NCI-H2196 (cell line): ENCODE measurements around the gene DHRSX.
"Not testable (repeated sequence)": the region's sequence is repeated elsewhere in the genome, so short reads cannot be mapped to it uniquely, and the experiment has no call there.

ENCODE experiments used
- DNase-seq: peaks from one replicate; lab custom pipeline; 2025; ENCODE audit not compliant: unreplicated experiment; lab: John Stamatoyannopoulos, UW

DHRSX gene

DNA sequence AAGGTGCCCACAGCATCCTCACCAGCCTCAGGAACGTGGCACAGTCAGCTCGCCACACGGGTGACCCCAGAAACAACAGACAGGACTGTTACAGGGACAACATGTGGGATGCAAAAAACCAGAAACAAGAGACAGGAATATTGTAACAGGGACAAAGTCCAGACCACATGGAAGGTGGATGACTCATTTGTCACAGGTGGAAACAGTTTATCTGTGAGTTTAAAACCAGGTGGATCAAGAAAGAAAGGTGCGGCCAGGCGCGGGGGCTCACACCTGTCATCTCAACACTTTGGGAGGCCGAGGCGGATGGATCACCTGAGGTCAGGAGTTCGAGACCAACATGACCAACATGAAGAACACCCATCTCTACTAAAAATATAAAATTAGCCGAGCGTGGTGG, 23.5 kb downstream of the DHRSX start:
- not testable (repeated sequence) for DNase-seq

DNA sequence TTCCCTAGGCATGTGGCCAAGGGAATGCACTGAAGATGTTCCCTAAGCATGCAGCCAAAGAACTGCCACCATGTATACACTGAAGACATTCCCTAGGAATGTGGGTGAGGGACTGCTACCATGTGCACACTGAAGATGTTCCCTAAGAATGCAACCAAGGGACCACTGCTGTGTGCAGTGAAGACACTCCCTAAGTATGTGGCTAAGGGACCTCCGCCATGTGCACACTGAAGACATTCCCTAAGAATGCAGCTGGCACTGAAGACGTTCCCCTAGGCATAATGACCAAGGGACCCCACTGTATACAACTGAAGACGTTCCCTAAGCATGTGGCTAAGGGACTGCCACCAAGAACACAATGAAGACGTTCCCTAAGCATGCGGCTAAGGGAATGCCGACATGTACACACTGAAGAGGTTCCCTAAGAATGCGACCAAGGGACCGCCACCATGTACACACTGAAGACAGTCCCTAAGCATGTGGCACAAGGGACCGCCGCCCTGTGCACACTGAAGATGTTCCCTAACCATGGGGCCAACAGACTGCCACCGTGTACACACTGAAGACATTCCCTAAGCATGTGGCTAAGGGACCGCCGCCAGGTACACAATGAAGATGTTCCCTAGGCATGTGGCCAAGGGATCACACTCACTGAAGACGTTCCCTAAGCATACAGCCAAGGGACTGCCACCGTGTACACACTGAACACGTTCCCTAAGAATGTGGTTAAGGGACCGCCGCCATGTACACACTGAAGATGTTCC, 25.6 kb downstream of the DHRSX start:
- DNase-seq = no peak

DNA sequence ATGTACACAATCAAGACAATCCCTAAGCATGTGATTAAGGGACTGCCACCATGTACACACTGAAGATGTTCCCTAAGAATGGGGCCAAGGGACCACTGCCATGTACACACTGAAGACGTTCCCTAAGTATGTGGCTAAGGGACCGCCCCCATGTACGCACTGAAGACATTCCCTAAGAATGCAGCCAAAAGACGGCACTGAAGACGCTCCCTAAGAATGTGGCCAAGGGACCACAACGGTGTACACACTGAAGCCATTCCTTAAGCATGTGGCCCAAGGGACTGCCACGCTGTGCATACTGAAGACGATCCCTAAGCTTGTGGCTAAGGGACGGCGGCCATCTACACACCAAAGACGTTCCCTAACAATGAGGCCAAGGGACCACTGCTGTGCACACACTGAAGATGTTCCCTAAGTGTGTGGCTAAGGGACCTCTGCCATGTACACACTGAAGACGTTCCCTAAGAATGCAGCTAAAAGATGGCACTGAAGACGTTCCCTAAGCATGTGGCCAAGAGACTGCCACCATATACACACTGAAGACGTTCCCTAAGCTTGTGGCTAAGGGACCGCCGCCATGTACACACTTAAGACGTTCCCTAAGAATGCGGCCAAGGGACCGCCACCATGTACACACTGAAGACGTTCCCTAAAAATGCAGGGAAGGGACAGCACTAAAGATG, 26.4 kb downstream of the DHRSX start:
- no peak for DNase-seq

DNA sequence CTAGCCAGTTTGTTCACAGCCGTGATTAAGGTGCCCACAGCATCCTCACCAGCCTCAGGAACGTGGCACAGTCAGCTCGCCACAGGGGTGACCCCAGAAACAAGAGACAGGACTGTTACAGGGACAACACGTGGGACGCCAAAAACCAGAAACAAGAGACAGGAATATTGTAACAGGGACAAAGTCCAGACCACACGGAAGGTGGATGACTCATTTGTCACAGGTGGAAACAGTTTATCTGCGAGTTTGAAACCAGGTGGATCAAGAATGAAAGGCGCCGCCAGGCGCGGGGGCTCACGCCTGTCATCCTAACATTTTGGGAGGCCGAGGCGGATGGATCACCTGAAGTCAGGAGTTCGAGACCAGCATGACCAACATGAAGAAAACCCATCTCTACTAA, 27.7 kb downstream of the DHRSX start:
- not testable (repeated sequence) for DNase-seq

DNA sequence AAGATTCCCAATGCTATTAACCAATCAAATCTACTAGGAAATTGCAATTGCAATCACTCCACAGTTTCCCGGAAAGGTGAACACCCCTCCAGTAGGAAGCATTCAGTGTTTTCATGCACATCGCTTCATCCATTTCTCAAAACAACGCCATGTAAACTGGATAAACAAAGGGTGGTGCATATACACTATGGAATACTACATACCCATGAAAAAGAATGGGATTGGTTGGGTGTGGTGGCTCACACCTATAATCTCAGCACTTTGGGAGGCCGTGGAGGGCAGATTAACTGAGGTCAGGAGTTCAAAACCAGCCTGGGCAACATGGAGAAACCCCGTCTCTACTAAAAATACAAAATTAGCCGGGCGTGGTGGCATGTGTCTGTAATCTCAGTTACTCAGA, 29.1 kb downstream of the DHRSX start:
- DNase-seq = no peak

DNA sequence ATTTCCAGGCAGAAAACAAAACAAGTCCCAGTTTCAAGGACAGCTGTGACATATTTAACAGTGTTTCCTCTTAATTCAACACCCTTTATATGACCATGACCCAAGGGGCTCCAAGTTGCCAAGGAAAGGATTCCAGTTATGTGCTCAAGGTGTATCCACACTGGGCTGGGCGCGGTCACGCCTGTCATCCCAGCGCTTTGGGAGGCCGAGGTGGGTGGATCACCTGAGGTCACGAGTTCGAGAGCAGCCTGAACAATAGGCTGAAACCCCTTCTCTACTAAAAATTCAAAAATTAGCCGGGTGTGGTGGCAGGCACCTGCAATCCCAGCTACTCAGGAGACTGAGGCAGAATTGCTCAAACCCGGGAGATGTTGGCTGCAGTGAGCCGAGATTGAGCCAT, 29.6 kb downstream of the DHRSX start:
- DNase-seq = not testable (repeated sequence)

DNA sequence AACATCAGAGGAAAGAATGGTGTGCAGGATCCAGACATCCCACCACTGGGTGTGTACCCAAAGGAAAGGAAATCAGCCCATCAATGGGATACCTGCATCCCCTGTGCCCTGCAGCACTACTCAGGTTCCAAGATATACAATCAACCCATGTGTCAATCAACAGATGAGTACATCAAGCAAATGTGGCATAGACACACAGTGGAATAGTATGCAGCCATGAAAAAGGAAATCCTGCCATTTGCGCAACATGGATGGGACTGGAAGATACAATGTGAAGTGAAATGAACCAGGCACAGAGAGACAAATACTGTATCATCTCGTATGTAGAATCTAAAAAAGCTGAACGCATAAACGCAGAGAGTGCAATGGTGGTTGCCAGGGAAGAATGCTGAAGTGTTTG, 30.9 kb downstream of the DHRSX start:
- not testable (repeated sequence) for DNase-seq

DNA sequence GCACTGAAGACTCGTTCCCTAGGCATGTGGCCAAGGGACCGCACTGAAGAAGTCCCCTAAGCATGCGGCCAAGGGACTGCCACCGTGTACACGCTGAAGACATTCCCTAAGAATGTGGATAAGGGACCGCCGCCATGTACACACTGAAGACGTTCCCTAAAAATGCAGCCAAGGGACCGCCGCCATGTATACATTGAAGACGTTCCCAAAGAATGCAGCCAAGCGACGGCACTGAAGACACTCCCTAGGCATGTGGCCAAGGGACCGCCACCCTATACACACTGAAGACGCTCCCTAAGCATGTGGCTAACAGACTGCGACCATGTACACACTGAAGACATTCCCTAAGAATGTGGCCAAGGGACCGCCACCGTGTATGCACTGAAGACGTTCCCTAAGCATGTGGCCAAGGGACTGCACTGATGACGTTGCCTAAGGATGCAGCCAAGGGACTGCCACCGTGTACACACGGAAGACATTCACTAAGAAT, 31.5 kb downstream of the DHRSX start:
- DNase-seq = no peak

DNA sequence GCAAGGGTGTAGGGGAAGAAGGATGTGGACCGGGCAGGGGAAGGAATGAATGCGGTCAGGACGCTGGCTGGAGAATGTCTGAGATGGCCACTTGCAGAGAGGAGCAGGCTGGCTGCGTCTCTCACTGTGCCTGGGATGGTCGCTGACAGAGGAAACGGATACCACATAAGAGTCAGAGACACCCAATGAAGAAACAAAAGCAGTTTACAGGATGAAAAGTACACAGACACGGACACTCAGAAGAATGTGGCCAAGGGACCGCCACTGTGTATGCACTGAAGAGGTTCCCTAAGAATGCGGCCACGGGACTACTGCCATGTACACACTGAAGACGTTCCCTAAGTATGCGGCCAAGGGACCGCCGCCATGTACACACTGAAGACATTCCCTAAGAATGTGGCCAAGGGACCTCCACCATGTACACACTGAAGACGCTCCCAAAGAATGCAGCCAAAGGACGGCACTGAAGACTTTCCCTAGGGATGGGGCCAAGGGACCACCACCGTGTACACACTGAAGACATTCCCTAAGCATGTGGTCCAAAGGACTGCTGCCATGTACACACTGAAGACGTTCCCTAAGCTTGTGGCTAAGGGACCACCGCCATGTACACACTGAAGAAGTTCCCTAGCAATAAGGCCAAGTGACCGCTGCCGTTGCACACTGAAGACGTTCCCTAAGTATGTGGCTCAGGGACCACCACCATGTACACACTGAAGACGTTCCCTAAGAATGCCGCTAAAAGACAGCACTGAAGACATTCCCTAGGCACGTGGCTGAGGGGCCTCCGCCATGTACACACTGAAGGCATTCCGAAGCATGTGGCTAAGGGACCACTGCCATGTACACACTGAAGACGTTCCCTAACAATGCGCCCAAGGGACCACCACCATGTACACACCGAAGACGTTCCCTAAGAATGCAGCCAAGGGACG, 32.2 kb downstream of the DHRSX start:
- DNase-seq = no peak

DNA sequence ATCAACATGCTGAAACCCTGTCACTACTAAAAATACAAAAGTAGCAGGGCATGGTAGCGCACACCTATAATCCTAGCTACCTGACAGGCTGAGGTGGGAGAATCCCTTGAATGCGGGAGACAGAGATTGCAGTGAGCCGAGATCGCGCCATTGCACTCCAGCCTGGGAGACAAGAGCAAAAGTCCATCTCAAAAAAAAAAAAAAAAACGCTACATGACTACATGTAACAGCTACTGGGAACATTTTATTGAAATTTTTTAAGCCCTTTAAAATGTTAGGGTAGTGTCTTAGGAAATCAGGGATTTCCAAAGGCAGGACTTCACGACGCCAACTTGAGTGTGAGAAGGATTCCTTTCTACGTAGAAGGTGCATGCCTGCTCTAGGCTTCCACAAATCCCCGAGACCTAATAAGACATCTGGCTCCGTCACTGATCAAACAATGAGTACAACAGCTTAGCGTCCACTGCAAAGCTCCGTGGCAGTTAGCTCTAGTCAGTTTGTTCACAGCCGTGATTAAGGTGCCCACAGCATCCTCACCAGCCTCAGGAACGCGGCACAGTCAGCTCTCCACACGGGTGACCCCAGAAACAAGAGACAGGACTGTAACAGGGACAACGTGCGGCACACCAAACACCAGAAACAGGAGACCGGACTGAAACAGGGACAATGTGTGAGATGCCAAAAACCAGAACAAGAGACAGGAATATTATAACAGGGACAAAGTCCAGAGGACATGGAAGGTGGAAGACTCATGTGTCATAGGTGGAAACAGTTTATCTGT, 33.7 kb downstream of the DHRSX start:
- DNase-seq = no peak

DNA sequence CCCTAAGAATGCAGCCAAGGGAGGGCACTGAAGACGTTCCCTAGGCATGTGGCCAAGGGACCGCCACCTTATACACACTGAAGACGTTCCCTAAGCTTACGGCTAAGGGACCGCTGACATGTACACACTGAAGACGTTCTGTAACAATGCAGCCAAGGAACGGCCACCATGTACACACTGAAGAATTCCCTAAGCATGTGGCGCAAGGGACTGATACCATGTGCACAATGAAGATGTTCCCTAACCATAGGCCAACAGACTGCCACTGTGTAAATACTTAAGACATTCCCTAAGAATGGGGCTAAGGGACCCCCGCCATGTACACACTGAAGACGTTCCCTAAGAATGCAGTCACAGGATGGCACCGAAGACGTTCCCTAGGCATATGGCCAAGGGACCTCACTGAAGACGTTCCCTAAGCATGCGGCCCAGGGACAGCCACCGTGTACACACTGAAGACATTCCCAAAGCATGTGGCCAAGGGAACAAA, 36.1 kb downstream of the DHRSX start:
- no peak for DNase-seq

DNA sequence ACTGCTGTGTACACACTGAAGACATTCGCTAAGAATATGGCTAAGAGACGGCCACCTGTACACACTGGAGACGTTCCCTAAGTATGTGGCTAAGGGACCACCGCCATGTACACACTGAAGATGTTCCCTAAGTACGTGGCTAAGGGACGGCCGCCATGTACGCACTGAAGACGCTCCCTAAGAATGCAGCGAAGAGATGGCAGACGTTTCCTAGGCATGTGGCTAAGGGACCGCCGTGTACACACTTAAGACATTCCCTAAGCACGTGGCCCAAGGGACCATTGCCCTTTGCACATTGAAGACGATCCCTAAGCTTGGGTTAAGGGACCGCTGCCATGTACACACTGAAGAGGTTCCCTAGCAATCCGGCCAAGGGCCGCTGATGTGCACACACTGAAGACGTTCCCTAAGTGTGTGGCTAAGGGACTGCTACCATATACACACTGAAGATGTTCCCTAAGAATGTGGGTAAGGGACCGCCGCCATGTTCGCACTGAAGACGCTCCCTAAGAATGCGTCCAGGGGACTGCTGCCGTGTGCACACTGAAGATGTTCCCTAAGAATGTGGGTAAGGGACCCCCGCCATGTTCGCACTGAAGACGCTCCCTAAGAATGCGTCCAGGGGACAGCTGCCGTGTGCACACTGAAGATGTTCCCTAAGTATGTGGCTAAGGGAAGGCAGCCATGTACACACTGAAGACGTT, 36.7 kb downstream of the DHRSX start:
- no peak for DNase-seq

DNA sequence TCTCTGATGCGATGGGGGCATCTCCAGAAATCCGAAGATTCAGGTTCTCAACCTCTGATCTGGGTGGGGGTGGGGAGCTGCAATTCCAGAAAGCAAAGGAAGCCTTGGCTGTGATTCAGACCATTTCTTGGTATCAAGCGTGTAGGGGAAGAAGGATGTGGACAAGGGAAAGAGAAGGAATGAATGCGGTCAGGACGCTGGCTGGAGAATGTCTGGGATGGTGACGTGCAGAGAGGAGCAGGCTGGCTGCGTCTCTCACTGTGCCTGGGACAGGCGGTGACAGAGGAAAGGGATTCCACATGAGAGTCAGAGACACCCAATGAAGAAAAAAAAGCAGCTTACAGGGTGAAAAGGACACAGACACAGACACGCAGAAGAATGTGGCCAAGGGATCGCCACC, 37.3 kb downstream of the DHRSX start:
- DNase-seq = not testable (repeated sequence)

DNA sequence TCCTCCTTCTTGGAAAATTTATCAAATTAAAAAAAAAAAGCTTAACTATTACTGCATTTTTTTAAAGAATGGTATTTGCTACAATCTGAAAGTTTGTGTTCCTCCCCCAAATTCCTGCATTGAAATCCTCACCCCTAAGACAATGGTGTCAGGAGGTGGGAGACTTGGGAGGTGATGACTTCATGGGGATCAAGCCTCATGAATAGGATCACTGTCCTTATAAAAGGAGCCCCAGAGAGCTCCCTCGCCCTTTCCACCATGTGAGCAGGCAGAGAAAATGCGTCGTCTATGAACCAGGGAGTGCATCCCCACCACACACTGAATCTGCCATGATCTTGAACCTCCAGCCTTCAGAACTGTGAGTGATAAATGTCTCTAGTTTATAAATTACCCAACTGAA, 38.0 kb downstream of the DHRSX start:
- no peak for DNase-seq

DNA sequence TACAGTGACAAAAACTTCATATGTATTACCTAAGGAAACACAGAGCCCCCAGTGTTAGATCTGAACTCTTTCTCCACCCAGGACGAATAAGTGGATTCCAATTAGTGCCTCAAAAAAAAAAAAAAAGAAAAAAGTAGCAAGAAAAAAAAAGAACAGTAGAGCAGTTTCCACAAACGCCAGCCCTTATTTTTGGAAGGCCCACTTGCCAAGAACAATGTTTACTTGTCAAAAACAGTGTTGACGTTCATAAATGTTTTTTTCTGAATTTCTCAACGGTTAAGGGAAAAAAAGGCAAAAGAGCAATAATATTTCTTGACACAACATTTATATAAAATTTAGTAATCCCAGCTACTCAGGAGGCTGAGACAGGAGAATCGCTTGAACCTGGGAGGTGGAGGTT, 38.7 kb downstream of the DHRSX start:
- DNase-seq = no peak

DNA sequence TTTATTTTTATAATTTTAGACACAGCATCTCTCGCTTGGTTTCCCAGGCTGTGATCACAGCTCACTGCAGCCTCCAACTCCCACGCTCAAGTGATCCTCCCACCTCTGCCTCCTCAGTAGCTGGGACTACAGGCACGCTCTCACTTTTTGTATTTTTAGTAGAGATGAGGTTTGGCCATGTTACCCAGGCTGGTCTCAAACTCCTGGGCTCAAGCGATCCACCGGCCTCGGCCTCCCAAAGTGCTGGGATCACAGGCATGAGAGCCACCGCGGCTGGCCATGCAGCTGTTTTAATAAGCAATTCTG, 39.1 kb downstream of the DHRSX start:
- no peak for DNase-seq

DNA sequence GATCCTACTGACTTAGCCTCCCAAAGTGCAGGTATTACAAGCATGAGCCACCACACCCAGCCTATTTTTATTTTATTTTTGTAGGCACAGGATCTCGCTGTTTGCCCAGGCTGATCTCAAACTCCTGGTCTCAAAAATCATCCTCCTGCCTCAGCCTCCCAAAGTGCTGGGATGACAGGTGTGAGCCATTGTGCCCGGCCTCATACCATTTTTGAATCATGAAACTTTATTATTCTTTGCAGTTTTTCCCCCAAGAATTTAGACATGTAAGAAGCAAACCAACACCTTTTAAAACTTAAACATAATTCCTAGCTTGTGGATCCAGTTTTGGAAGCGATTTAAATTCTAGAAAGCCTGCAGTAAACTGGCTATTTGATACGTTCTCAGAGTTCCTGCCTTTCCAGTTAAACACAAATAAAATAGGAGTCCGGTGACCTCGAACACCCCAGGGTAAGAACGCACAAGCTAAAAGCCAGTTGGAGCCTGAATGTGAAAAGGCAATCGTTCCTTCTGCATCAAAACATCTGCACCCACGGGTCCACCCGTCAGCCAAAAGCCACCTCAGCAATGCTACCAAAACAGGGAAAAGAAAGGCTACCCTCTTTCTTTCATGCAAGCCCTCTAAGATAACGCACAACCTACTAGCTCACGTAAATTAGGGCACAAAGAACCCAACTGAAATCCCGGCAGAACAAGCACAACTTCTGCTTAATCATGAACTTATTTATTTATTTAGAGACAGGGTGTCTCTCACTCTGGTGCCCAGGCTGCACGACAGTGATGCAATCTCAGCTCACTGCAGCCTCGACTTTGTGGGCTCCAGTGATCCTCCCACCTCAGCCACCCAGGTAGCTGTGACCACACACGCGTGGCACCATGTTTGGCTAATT, 39.7 kb downstream of the DHRSX start:
- DNase-seq = not testable (repeated sequence)

DNA sequence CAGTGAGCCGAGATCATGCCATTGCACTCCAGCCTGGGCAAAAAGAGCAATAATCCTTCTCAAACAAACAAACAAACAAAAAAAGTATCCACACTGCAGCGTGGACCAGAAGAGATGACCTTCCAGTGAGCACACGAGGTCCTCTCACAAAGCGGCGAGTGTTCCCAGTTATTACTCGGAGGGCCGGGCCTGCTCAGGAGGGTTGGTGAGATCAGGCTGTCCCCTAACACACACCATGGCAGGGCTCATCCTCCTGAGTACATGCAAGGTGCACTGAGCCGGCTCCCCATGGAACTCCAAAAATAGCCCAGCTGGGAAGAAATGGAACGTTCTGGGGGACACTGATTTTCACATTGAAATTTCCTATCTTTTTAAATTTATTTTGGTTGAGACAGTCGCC, 40.7 kb downstream of the DHRSX start:
- not testable (repeated sequence) for DNase-seq

DNA sequence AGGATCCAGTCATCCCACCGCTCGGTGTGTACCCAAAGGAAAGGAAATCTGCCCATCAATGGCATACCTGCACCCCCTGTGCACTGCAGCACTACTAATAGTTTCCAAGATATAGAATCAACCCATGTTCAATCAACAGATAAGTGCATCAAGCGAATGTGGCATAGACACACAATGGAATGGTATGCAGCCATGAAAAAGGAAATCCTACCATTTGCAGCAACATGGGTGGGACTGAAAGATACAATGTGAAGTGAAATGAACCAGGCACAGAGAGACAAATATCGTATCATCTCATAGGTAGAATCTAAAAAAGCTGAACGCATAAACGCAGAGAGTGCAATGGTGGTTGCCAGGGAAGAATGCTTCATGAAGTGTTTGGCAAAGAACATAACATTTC, 42.5 kb downstream of the DHRSX start:
- DNase-seq = no peak
